NCI-H446 treated with DMSO at 0.1 percent for 48 hours (cell line): Measurements from ENCODE around the gene SCGB2A2.

Source experiments
- DNase-seq: peaks from one replicate; lab custom pipeline; 2025; lab: John Stamatoyannopoulos, UW

SCGB2A2 gene

GRCh38 chr11:62306227-62306626 is 36.3 kb downstream of the SCGB2A2 start:
- no peak for DNase-seq

GRCh38 chr11:62307950-62308349 is 38.0 kb downstream of the SCGB2A2 start:
- DNase-seq: no peak

GRCh38 chr11:62309991-62310390 is 40.0 kb downstream of the SCGB2A2 start:
- DNase-seq: no peak

- DNase-seq: no peak
Measured at GRCh38 chr11:62315431-62315830, 45.5 kb downstream of the SCGB2A2 start.

- DNase-seq: no peak
Measured at GRCh38 chr11:62322524-62322923, 52.6 kb downstream of the SCGB2A2 start.
